Measurements from ENCODE around the gene THOC5. TPM values are rescaled to one million over a fixed set of nuclear protein-coding genes. Genes with fewer than 3 reads are reported as not detected.

The THOC5 gene
- total and polyA plus RNA-seq, 8 donors: 18.2 to 123 (median 33.7) TPM

GRCh38 chr22:29473001-29473400 is 80.6 kb downstream of the THOC5 start:
- no peak for DNase-seq
- TF ChIP-seq CTCF (IDR thresholded peaks at IDR 0.05): no peak
- TF ChIP-seq POLR2AphosphoS5 (IDR thresholded peaks at IDR 0.05): no peak
- no peak for TF ChIP-seq POLR2A (IDR thresholded peaks at IDR 0.05)
- no peak for TF ChIP-seq EP300 (IDR thresholded peaks at IDR 0.05)
- no peak overlapping the region for H3K27ac ChIP-seq
- intact Hi-C loops (cut with DNase I; ENCODE audit: low total_unique reads): no loop called here
- H3K9me3 ChIP-seq: no peaks in the 10 kb centered on the region
- H3K4me1 ChIP-seq: peaks cover 6 to 12% (median 9%) of the 10 kb centered on the region in 4 donors
- peaks cover 0 to 82% (median 25%) of the 10 kb centered on the region in 3 donors for H3K27me3 ChIP-seq
- H3K4me3 ChIP-seq: no peak overlapping the region
- 77 to 87% (median 81%) methylated on average over 5 of the region's 5 CpGs for WGBS, 5 donors
- H3K36me3 ChIP-seq: no peaks in the 10 kb centered on the region

- H3K27me3 ChIP-seq: peaks cover 0 to 69% (median 16%) of the 10 kb centered on the region in 3 donors
- intact Hi-C loops (cut with DNase I; ENCODE audit: low total_unique reads): no loop called here
- peaks cover 6 to 12% (median 9%) of the 10 kb centered on the region in 4 donors for H3K4me1 ChIP-seq
- no peaks in the 10 kb centered on the region for H3K9me3 ChIP-seq
- no peak overlapping the region for H3K27ac ChIP-seq
- peak overlapping the region; percentile 9 to 42 (median 27) for H3K4me3 ChIP-seq
- 11 to 27% (median 19%) methylated on average over 40 to 54 of the region's 54 CpGs for WGBS, 5 donors
- DNase-seq: peak; percentile 63 to 87
- no peaks in the 10 kb centered on the region for H3K36me3 ChIP-seq
- TF ChIP-seq POLR2AphosphoS5 (IDR thresholded peaks at IDR 0.05) (no peak), POLR2A (IDR thresholded peaks at IDR 0.05) (no peak), EP300 (IDR thresholded peaks at IDR 0.05) (no peak), CTCF (IDR thresholded peaks at IDR 0.05) (peak in 5 of 7 experiments; percentile 29 to 76 (median 48))
Measured at GRCh38 chr22:29470159-29470855, 83.2 kb downstream of the THOC5 start.

- Histone ChIP-seq H3K4me3 (peak overlapping the region in 1 of 4 donors; percentile 42), H3K27me3 (peaks cover 0 to 63% (median 16%) of the 10 kb centered on the region in 3 donors), H3K27ac (no peak overlapping the region), H3K4me1 (peaks cover 6 to 12% (median 9%) of the 10 kb centered on the region in 4 donors), H3K9me3 (no peaks in the 10 kb centered on the region), H3K36me3 (no peaks in the 10 kb centered on the region)
- intact Hi-C loops (cut with DNase I; ENCODE audit: low total_unique reads): no loop called here
- no peak for DNase-seq
- 37 to 64% (median 45%) methylated on average over 5 to 9 of the region's 9 CpGs for WGBS, 5 donors
- TF ChIP-seq POLR2A (IDR thresholded peaks at IDR 0.05) (no peak), POLR2AphosphoS5 (IDR thresholded peaks at IDR 0.05) (no peak), EP300 (IDR thresholded peaks at IDR 0.05) (no peak)
Measured at GRCh38 chr22:29469755-29470154, 83.8 kb downstream of the THOC5 start.

GRCh38 chr22:29464581-29464980 is 89.0 kb downstream of the THOC5 start:
- Histone ChIP-seq H3K9me3 (no peaks in the 10 kb centered on the region), H3K4me3 (no peak overlapping the region), H3K27ac (no peak overlapping the region), H3K27me3 (peaks cover 0 to 18% (median 2%) of the 10 kb centered on the region in 3 donors), H3K36me3 (no peaks in the 10 kb centered on the region), H3K4me1 (no peaks in the 10 kb centered on the region)
- DNase-seq: no peak
- intact Hi-C loops (cut with DNase I; ENCODE audit: low total_unique reads): no loop called here
- WGBS, 5 donors: 78 to 86% (median 82%) methylated on average over 7 of the region's 7 CpGs
- no peak for TF ChIP-seq POLR2A (IDR thresholded peaks at IDR 0.05)
- no peak for TF ChIP-seq POLR2AphosphoS5 (IDR thresholded peaks at IDR 0.05)
- no peak for TF ChIP-seq CTCF (IDR thresholded peaks at IDR 0.05)
- no peak for TF ChIP-seq EP300 (IDR thresholded peaks at IDR 0.05)

GRCh38 chr22:29463629-29464028 is 89.9 kb downstream of the THOC5 start:
- peaks cover 0 to 14% (median 0%) of the 10 kb centered on the region in 3 donors for H3K27me3 ChIP-seq
- 77 to 87% (median 80%) methylated on average over 6 to 7 of the region's 7 CpGs for WGBS, 5 donors
- TF ChIP-seq EP300 (IDR thresholded peaks at IDR 0.05) (no peak), CTCF (IDR thresholded peaks at IDR 0.05) (no peak), POLR2AphosphoS5 (IDR thresholded peaks at IDR 0.05) (no peak), POLR2A (IDR thresholded peaks at IDR 0.05) (no peak)
- H3K4me3 ChIP-seq: no peak overlapping the region
- no peak overlapping the region for H3K27ac ChIP-seq
- H3K9me3 ChIP-seq: no peaks in the 10 kb centered on the region
- DNase-seq: no peak
- intact Hi-C loops (cut with DNase I; ENCODE audit: low total_unique reads): no loop called here
- no peaks in the 10 kb centered on the region for H3K4me1 ChIP-seq
- no peaks in the 10 kb centered on the region for H3K36me3 ChIP-seq
